Measurements from ENCODE around the gene MOB2. TPM values are rescaled to one million over a fixed set of nuclear protein-coding genes. Genes with fewer than 3 reads are reported as not detected.

Gene MOB2
- total and polyA plus RNA-seq, 4 donors, result 31.6 to 45.2 (median 36.4) TPM

- 94 to 95% methylated on average over 13 of the region's 13 CpGs for WGBS, 2 donors
These were observed 8.6 kb downstream of the MOB2 start for GRCh38 chr11:1478011-1478410.

GRCh38 chr11:1476940-1477736 lies 9.4 kb downstream of the MOB2 start:
- H3K36me3 ChIP-seq (ENCODE audit: control insufficient read depth in 4 of 4, insufficient read depth in 4 of 4, low read length in 4 of 4), result peaks cover 3 to 59% (median 21%) of the 10 kb centered on the region in 4 donors
- TF ChIP-seq, protein P1, sequence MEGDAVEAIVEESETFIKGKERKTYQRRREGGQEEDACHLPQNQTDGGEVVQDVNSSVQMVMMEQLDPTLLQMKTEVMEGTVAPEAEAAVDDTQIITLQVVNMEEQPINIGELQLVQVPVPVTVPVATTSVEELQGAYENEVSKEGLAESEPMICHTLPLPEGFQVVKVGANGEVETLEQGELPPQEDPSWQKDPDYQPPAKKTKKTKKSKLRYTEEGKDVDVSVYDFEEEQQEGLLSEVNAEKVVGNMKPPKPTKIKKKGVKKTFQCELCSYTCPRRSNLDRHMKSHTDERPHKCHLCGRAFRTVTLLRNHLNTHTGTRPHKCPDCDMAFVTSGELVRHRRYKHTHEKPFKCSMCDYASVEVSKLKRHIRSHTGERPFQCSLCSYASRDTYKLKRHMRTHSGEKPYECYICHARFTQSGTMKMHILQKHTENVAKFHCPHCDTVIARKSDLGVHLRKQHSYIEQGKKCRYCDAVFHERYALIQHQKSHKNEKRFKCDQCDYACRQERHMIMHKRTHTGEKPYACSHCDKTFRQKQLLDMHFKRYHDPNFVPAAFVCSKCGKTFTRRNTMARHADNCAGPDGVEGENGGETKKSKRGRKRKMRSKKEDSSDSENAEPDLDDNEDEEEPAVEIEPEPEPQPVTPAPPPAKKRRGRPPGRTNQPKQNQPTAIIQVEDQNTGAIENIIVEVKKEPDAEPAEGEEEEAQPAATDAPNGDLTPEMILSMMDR (IDR thresholded peaks at IDR 0.05; ENCODE audit: control extremely low read depth, extremely low read depth), result no peak
- no peaks in the 10 kb centered on the region for H3K9me3 ChIP-seq (ENCODE audit: control insufficient read depth in 4 of 4, insufficient read depth in 3 of 4, low read length in 3 of 4)
- H3K4me3 ChIP-seq, result no peak overlapping the region
- no peak for ATAC-seq (ENCODE audit: insufficient read depth, low FRiP score)
- WGBS, 2 donors, result 85 to 88% methylated on average over 20 of the region's 20 CpGs
- H3K27me3 ChIP-seq (ENCODE audit: control insufficient read depth in 3 of 3, insufficient read depth in 3 of 3, low read length in 2 of 3), result no peaks in the 10 kb centered on the region
- no peak overlapping the region for H3K9ac ChIP-seq (ENCODE audit: insufficient read depth in 1 of 2, low read length in 2 of 2)
- H3K4me1 ChIP-seq (ENCODE audit: control insufficient read depth in 5 of 5, insufficient read depth in 5 of 5, low read length in 5 of 5), result peaks cover 0 to 9% (median 0%) of the 10 kb centered on the region in 5 donors
- H3K27ac ChIP-seq (ENCODE audit: low read depth in 1 of 2, low read length in 1 of 2), result no peak overlapping the region
- no peak for DNase-seq

More at GRCh38 chr11:1478011-1478410, 8.6 kb downstream of the MOB2 start:
- no peak overlapping the region for H3K4me3 ChIP-seq
- no peak for ATAC-seq (ENCODE audit: insufficient read depth, low FRiP score)
- TF ChIP-seq, protein P1 (IDR thresholded peaks at IDR 0.05; ENCODE audit: control extremely low read depth, extremely low read depth), result no peak
- H3K27me3 ChIP-seq (ENCODE audit: control insufficient read depth in 3 of 3, insufficient read depth in 3 of 3, low read length in 2 of 3), result no peaks in the 10 kb centered on the region
- peaks cover 3 to 59% (median 21%) of the 10 kb centered on the region in 4 donors for H3K36me3 ChIP-seq (ENCODE audit: control insufficient read depth in 4 of 4, insufficient read depth in 4 of 4, low read length in 4 of 4)
- H3K4me1 ChIP-seq (ENCODE audit: control insufficient read depth in 5 of 5, insufficient read depth in 5 of 5, low read length in 5 of 5), result peaks cover 0 to 17% (median 0%) of the 10 kb centered on the region in 5 donors
- H3K9me3 ChIP-seq (ENCODE audit: control insufficient read depth in 4 of 4, insufficient read depth in 3 of 4, low read length in 3 of 4), result no peaks in the 10 kb centered on the region
- no peak for DNase-seq
- H3K9ac ChIP-seq (ENCODE audit: insufficient read depth in 1 of 2, low read length in 2 of 2), result no peak overlapping the region
- no peak overlapping the region for H3K27ac ChIP-seq (ENCODE audit: low read depth in 1 of 2, low read length in 1 of 2)

- H3K9me3 ChIP-seq (ENCODE audit: control insufficient read depth in 4 of 4, insufficient read depth in 3 of 4, low read length in 3 of 4), result no peaks in the 10 kb centered on the region
These were observed 10.7 kb downstream of the MOB2 start for GRCh38 chr11:1475841-1476240.

More at GRCh38 chr11:1475841-1476240, 10.7 kb downstream of the MOB2 start:
- TF ChIP-seq, protein P1 (IDR thresholded peaks at IDR 0.05; ENCODE audit: control extremely low read depth, extremely low read depth), result no peak
- Histone ChIP-seq H3K9ac (ENCODE audit: insufficient read depth in 1 of 2, low read length in 2 of 2) (no peak overlapping the region), H3K36me3 (ENCODE audit: control insufficient read depth in 4 of 4, insufficient read depth in 4 of 4, low read length in 4 of 4) (peaks cover 4 to 66% (median 24%) of the 10 kb centered on the region in 4 donors), H3K4me3 (no peak overlapping the region), H3K4me1 (ENCODE audit: control insufficient read depth in 5 of 5, insufficient read depth in 5 of 5, low read length in 5 of 5) (peaks cover 0 to 1% (median 0%) of the 10 kb centered on the region in 5 donors), H3K27me3 (ENCODE audit: control insufficient read depth in 3 of 3, insufficient read depth in 3 of 3, low read length in 2 of 3) (no peaks in the 10 kb centered on the region), H3K27ac (ENCODE audit: low read depth in 1 of 2, low read length in 1 of 2) (no peak overlapping the region)
- no peak for ATAC-seq (ENCODE audit: insufficient read depth, low FRiP score)
- no peak for DNase-seq
- WGBS, 2 donors, result 95% methylated on average over 12 of the region's 12 CpGs
